Fibroblast of skin of back (primary cell): ENCODE measurements around the gene SMKR1.

Source experiments
- DNase-seq: peaks from one replicate; pipeline ENCODE4 v3.0.0-alpha.2; 2013

The SMKR1 gene

GRCh38 chr7:129489491-129489890 lies 12.8 kb upstream of the SMKR1 start:
- peak; percentile 92 for DNase-seq

- no peak for DNase-seq
Measured at GRCh38 chr7:129492391-129492790, 9.9 kb upstream of the SMKR1 start.

DNA sequence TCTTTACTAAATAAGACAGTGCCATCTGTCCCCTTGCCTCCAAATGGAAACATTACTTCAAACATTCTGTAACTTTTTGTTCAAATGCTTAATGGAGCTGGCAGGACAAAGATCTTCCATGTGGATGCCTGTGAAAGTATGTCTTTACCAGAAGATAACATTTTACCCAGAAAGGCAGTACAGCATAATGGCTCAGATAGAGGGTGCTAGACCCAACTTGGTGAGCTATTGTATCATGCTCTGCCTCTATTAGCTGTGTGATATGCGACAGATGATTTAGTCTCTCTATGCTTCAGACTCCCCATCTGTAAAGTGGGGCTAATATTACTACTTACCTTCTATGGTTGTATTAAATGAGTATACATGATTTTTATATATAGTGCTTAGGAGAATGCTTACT lies 8.8 kb upstream of the SMKR1 start:
- DNase-seq: no peak

GRCh38 chr7:129494041-129494440 lies 8.3 kb upstream of the SMKR1 start:
- DNase-seq: peak; percentile 86

GRCh38 chr7:129495987-129496386 lies 6.3 kb upstream of the SMKR1 start:
- no peak for DNase-seq

GRCh38 chr7:129496653-129497052 lies 5.7 kb upstream of the SMKR1 start:
- no peak for DNase-seq

GRCh38 chr7:129497156-129497555 lies 5.2 kb upstream of the SMKR1 start:
- no peak for DNase-seq

GRCh38 chr7:129498021-129498420 lies 4.3 kb upstream of the SMKR1 start:
- DNase-seq: no peak

- no peak for DNase-seq
Measured at GRCh38 chr7:129499999-129500398, 2.3 kb upstream of the SMKR1 start.

- no peak for DNase-seq
Measured at GRCh38 chr7:129502708-129503685, 666 bp downstream of the SMKR1 start.

DNA sequence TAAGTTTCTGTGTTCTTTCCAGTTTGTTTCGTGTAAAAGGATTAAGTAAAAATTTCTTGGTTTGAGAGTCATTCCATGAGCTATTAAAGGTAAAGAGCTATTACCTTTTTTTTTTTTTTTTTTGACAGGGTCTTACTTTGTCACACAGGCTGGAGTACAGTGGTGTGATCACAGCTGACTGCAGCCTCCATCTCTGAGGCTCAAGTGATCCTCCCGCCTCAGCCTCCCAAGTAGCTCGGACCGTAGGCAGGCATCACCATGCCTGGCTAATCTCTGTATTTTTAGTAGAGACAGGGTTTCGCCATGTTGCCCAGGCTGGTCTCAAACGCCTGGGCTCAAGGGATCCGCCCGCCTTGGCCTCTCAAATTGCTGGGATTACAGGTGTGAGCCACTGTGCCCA lies 1.4 kb downstream of the SMKR1 start:
- DNase-seq: no peak

- DNase-seq: no peak
Measured at GRCh38 chr7:129512192-129512591, 9.9 kb downstream of the SMKR1 start.

GRCh38 chr7:129513546-129513945 lies 11.2 kb downstream of the SMKR1 start:
- no peak for DNase-seq

DNA sequence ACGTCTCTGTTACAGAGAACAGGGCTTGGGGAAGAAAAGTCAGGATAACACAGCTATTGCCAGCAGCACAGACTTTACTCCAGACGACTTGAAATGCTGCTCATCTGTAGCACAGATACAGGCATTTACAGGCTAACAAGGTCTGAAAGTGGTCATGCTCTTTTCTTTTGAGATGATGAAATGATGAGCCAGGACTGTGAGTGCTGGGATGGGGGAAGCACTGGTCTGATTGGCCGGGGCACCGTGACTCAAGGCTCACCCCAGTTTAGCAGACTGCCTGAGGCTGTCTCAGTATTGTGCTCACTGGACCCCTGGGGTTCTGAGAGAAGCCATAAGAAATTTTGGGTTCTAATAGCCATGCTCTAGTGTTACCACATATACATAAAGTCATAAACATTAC lies 12.4 kb downstream of the SMKR1 start:
- no peak for DNase-seq

DNA sequence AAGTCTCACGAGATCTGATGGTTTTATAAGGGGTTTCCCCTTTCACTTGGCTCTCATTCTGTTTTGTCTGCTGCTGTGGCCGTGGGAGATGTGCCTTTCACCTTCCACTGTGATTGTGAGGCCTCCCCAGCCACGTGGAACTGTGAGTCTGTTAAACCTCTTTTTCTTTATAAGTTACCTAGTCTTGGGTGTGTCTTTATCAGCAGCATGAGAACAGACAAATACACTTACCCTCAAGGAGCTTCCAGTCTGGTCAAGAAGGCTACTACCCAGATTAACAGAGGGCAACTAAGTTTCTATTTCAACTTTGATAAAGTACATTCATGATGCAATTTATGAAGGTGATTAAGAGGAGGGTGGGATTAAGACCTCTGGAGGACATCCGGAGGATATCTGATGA lies 13.1 kb downstream of the SMKR1 start:
- no peak for DNase-seq

GRCh38 chr7:129517931-129518330 lies 15.6 kb downstream of the SMKR1 start:
- DNase-seq: no peak

DNA sequence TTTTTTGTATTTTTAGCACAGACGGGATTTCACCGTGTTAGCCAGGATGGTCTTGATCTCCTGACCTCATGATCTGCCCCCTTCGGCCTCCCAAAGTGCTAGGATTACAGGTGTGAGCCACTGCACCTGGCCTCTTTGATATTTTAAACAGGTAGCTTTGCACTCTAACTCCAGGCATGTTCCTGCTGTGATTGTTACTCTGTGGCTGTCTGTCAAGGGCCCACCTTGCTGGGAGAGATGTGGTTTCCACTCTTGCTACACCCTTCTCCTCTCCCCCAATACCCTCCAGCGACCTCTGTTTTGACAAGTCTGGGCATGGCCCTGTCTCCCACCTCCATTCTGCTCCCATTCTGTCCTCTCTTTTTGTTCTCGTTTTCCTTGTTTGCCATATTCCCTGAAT lies 17.1 kb downstream of the SMKR1 start:
- no peak for DNase-seq

DNA sequence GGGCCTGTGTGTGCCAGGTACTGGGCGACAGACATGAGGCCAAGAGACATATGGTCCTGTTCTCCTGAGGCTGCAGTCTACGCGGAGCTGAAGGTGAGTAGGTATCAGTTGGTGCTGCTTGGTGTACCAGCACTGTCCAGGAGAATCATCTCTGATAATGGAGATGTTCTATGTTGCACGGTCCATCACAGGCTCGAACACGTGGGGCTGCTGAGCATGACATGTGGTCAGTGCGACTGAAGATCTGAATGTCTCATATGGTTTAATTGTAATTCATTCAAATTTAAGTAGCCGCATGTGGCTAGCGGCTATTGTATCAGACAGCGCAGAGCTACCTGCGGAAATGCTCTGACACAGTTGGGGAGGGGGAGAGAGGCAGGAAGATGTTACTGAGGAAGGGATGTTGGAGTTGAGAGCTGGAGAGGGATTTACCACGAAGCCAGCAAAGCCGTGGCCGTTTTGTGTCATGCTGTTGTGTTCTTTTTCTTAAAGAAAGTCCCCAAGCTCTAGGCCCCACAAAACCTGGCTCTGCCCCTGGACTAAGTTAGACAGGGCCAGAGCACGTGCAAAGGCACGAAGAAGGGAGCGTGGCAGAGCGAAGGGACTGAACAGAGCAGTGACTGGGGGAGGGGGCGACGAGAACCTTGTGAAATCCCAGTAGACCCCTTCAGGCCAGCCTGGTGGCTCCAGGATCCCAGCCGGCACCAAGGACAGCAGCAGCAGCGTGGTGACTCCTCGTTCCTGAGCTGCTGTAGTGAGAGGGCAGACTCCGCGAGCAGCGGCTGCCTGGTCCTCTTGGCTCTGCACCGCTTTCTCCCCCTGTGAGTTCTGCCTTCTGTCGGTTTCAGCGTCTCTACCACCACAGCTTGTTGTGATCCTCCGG lies 20.0 kb downstream of the SMKR1 start:
- peak; percentile 14 for DNase-seq

GRCh38 chr7:129522971-129523340 lies 20.6 kb downstream of the SMKR1 start:
- DNase-seq: no peak

DNA sequence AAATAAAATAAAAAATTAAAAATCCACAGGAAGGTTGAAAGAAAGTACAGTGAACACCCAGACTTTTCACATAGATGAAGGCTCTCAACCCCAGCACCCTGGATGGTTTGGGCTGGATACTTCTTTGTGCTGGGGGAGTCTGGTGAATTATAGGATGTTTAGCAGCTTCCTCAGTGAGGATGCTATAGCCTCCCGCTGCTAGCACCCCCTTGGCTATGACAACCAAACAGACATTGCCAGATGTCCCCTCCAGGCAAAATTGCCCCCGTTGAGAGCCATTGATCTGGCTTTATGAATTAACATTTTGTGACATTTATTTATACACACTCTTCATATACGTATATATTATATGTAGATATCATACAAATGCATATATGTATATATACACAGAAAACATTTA lies 21.6 kb downstream of the SMKR1 start:
- no peak for DNase-seq

- peak; percentile 72 for DNase-seq
Measured at GRCh38 chr7:129524405-129524804, 22.1 kb downstream of the SMKR1 start.

GRCh38 chr7:129525225-129525862 lies 23.0 kb downstream of the SMKR1 start:
- DNase-seq: no peak

DNA sequence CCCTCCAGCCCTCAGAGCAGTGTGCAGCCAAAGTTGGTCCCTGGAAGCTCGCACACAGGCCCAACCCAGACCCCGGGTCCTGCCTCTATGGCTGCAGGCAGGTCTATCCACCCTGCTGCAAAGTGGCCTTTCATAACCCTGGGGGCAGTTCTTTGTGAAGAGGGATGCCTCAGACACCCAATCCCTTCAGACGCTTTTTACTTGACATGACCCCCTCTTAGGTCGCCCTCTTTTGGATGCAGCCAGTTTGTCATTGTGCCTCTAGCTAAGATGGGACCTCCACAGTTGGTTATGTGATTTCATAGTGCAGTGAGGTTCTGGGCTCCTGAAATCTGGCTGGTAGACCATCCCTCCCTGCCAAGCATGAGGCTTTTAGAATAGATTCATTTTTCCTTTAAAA lies 27.3 kb downstream of the SMKR1 start:
- no peak for DNase-seq
